ENCODE results near the gene C2orf68. TPM values are rescaled to one million over a fixed set of nuclear protein-coding genes. Genes with fewer than 3 reads are reported as not detected.

The C2orf68 gene
- total and polyA plus RNA-seq, 2 of the 13 experiments (the other 11 are each of a cell fraction or from before 2014, with no cell fraction given): 47.1 to 77.4 TPM

DNA sequence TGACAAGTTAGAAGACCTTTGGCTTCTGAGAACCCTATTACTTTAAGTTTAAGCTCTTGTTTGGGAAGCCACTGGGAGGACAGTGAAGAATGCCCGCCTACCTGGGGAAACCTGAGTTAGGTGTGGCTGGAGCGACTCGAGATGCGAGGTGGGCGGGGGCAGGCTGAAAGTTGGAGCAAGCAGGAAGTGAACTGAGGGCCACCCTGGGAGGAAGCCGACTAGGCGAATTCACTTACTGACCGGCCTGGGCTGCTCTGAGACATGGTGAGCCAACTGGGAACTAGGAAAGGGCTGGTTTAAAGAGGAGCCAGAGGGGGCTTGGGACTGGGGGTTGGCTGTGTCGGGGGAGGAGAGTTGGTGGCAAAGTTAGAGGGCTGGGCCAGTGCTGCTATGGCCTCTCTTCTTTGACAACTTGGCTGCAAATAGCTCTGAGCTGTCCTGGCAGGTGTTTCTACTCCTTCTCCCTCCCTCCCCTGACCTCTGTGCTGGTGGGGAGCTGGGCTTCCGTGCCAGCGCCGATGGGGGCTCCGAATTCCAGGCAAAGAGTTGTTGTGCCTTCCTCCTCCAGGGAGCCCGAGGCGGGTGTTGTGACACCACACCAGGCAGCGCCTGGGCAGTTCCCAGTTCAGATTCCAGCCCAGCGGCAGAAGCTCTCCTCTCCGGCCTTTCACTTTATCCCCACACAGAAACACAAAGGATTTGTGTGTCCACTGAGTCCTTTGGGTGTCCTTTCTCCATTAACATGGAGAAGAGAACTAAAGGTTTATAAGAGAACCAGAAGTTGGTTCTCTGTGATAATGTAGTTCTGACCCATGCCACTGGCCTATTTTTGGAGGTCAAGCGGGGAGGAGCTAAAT, 34.3 kb downstream of the C2orf68 start, which contains the start of gene VAMP8 (continued):
- TF ChIP-seq ZNF343 (CRISPR knock-in tag; IDR thresholded peaks at IDR 0.05): no peak
- TF ChIP-seq, protein P1, sequence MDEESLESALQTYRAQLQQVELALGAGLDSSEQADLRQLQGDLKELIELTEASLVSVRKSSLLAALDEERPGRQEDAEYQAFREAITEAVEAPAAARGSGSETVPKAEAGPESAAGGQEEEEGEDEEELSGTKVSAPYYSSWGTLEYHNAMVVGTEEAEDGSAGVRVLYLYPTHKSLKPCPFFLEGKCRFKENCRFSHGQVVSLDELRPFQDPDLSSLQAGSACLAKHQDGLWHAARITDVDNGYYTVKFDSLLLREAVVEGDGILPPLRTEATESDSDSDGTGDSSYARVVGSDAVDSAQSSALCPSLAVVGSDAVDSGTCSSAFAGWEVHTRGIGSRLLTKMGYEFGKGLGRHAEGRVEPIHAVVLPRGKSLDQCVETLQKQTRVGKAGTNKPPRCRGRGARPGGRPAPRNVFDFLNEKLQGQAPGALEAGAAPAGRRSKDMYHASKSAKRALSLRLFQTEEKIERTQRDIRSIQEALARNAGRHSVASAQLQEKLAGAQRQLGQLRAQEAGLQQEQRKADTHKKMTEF (CRISPR knock-in tag; IDR thresholded peaks at IDR 0.05): no peak; the same call in 1 of the 2 replicates
- TF ChIP-seq, protein P2, sequence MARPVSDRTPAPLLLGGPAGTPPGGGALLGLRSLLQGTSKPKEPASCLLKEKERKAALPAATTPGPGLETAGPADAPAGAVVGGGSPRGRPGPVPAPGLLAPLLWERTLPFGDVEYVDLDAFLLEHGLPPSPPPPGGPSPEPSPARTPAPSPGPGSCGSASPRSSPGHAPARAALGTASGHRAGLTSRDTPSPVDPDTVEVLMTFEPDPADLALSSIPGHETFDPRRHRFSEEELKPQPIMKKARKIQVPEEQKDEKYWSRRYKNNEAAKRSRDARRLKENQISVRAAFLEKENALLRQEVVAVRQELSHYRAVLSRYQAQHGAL (CRISPR knock-in tag; IDR thresholded peaks at IDR 0.05; ENCODE audit: not compliant biosample characterization): no peak
- no peak for TF ChIP-seq ZNF136 (CRISPR knock-in tag; IDR thresholded peaks at IDR 0.05; ENCODE audit: low read depth)
- TF ChIP-seq, protein P3, sequence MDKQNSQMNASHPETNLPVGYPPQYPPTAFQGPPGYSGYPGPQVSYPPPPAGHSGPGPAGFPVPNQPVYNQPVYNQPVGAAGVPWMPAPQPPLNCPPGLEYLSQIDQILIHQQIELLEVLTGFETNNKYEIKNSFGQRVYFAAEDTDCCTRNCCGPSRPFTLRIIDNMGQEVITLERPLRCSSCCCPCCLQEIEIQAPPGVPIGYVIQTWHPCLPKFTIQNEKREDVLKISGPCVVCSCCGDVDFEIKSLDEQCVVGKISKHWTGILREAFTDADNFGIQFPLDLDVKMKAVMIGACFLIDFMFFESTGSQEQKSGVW (CRISPR knock-in tag; IDR thresholded peaks at IDR 0.05; ENCODE audit: borderline replicate concordance): no peak
- 0 out of 2 replicates have a peak, but pooled peaks have one; percentile 52 for TF ChIP-seq ZBTB7A (CRISPR knock-in tag; IDR thresholded peaks at IDR 0.05)
- no peak for TF ChIP-seq NFYB (CRISPR knock-in tag; IDR thresholded peaks at IDR 0.05)
- no peak for TF ChIP-seq CBFB (CRISPR knock-in tag; IDR thresholded peaks at IDR 0.05)
- no peak for TF ChIP-seq NCOA5 (CRISPR knock-in tag; IDR thresholded peaks at IDR 0.05)
- TF ChIP-seq, protein P4, sequence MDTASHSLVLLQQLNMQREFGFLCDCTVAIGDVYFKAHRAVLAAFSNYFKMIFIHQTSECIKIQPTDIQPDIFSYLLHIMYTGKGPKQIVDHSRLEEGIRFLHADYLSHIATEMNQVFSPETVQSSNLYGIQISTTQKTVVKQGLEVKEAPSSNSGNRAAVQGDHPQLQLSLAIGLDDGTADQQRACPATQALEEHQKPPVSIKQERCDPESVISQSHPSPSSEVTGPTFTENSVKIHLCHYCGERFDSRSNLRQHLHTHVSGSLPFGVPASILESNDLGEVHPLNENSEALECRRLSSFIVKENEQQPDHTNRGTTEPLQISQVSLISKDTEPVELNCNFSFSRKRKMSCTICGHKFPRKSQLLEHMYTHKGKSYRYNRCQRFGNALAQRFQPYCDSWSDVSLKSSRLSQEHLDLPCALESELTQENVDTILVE (CRISPR knock-in tag; IDR thresholded peaks at IDR 0.05): peak; percentile 15; the same call in 1 of the 2 replicates
- TF ChIP-seq HOXA3 (CRISPR knock-in tag; IDR thresholded peaks at IDR 0.05): no peak
- TF ChIP-seq, protein P5, sequence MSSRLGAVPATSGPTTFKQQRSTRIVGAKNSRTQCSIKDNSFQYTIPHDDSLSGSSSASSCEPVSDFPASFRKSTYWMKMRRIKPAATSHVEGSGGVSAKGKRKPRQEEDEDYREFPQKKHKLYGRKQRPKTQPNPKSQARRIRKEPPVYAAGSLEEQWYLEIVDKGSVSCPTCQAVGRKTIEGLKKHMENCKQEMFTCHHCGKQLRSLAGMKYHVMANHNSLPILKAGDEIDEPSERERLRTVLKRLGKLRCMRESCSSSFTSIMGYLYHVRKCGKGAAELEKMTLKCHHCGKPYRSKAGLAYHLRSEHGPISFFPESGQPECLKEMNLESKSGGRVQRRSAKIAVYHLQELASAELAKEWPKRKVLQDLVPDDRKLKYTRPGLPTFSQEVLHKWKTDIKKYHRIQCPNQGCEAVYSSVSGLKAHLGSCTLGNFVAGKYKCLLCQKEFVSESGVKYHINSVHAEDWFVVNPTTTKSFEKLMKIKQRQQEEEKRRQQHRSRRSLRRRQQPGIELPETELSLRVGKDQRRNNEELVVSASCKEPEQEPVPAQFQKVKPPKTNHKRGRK (CRISPR knock-in tag; IDR thresholded peaks at IDR 0.05): no peak
- TF ChIP-seq, protein P6, sequence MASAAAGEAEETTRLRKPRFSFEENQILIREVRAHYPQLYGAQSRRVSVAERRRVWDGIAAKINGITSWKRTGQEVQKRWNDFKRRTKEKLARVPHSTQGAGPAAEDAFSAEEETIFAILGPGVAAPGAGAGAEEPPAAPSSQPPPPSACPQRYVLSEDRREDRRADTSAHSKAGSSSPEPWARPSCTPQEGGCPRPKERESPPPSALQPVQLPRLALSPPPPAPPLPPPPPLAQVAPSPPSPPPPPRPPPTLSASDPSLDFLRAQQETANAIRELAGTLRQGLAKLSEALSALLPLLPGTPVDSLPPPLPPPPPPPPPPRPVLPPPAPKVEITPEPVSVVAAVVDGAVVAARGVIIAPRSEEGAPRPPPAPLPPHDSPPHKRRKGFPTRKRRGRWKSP (CRISPR knock-in tag; IDR thresholded peaks at IDR 0.05): peak; percentile 67; the same call in 1 of the 2 replicates
- 0 out of 2 replicates have a peak, but pooled peaks have one; percentile 31 for TF ChIP-seq SIX4 (CRISPR knock-in tag; IDR thresholded peaks at IDR 0.05)
- TF ChIP-seq ZNF839 (CRISPR knock-in tag; IDR thresholded peaks at IDR 0.05; ENCODE audit: borderline replicate concordance): peak; percentile 64; the same call in 1 of the 2 replicates
- TF ChIP-seq, protein P7, sequence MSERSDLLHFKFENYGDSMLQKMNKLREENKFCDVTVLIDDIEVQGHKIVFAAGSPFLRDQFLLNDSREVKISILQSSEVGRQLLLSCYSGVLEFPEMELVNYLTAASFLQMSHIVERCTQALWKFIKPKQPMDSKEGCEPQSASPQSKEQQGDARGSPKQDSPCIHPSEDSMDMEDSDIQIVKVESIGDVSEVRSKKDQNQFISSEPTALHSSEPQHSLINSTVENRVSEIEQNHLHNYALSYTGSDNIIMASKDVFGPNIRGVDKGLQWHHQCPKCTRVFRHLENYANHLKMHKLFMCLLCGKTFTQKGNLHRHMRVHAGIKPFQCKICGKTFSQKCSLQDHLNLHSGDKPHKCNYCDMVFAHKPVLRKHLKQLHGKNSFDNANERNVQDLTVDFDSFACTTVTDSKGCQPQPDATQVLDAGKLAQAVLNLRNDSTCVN (CRISPR knock-in tag; IDR thresholded peaks at IDR 0.05; ENCODE audit: borderline replicate concordance): 0 out of 2 replicates have a peak, but pooled peaks have one; percentile 20
- peak; percentile 85; the same call in 1 of the 2 replicates for TF ChIP-seq SIN3A (IDR thresholded peaks at IDR 0.05; ENCODE audit: borderline replicate concordance, low read depth, low read length)
- no peak for TF ChIP-seq NFKBIZ (CRISPR knock-in tag; IDR thresholded peaks at IDR 0.05)
- no peak for TF ChIP-seq LCORL (IDR thresholded peaks at IDR 0.05)
- TF ChIP-seq LCORL (CRISPR knock-in tag; IDR thresholded peaks at IDR 0.05): no peak
- TF ChIP-seq ZNF615 (CRISPR knock-in tag; IDR thresholded peaks at IDR 0.05; ENCODE audit: borderline replicate concordance): no peak
